Measurements from ENCODE around the gene NTN1. TPM values are rescaled to one million over a fixed set of nuclear protein-coding genes. Genes with fewer than 3 reads are reported as not detected.

NTN1 gene
- total RNA-seq, 4 donors from 2014 or later: 9.8 to 33.6 (median 17.6) TPM

DNA sequence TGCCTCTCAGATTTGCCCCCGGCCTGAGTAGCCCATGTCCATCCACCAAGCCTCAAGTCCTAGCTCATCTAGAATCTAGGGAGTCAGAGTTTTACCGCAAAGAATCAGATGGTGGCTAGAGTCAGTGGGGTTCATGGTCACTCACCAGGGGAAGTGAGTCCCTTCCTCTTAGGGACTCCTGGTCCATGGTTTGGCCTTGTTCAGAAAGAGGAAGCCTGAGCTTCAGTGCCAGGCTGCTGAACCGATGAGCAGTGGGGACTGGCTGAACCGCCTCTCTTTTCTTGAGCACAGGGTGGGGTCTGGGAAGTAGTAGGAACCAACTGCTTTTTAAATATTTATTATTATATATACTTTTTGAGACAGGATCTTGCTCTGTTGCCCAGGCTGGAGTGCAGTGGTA, 160.3 kb downstream of the NTN1 start:
- H3K4me1 ChIP-seq: peaks cover 27 to 100% (median 49%) of the 10 kb centered on the region in 3 donors
- H3K27ac ChIP-seq: peak overlapping the region in 1 of 4 donors; percentile 81
- 66 to 83% methylated on average over 3 to 4 of the region's 4 CpGs for WGBS, 2 donors
- H3K27me3 ChIP-seq: no peaks in the 10 kb centered on the region
- no peaks in the 10 kb centered on the region for H3K9me3 ChIP-seq
- TF ChIP-seq POLR2A (IDR thresholded peaks at IDR 0.05): no peak
- TF ChIP-seq, protein P1, sequence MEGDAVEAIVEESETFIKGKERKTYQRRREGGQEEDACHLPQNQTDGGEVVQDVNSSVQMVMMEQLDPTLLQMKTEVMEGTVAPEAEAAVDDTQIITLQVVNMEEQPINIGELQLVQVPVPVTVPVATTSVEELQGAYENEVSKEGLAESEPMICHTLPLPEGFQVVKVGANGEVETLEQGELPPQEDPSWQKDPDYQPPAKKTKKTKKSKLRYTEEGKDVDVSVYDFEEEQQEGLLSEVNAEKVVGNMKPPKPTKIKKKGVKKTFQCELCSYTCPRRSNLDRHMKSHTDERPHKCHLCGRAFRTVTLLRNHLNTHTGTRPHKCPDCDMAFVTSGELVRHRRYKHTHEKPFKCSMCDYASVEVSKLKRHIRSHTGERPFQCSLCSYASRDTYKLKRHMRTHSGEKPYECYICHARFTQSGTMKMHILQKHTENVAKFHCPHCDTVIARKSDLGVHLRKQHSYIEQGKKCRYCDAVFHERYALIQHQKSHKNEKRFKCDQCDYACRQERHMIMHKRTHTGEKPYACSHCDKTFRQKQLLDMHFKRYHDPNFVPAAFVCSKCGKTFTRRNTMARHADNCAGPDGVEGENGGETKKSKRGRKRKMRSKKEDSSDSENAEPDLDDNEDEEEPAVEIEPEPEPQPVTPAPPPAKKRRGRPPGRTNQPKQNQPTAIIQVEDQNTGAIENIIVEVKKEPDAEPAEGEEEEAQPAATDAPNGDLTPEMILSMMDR (IDR thresholded peaks at IDR 0.05): no peak
- H3K36me3 ChIP-seq: peaks cover 0 to 13% (median 0%) of the 10 kb centered on the region in 3 donors
- H3K4me3 ChIP-seq: no peak overlapping the region
- intact Hi-C loops (cut with DNase I): no loop called here
- DNase-seq: no peak

DNA sequence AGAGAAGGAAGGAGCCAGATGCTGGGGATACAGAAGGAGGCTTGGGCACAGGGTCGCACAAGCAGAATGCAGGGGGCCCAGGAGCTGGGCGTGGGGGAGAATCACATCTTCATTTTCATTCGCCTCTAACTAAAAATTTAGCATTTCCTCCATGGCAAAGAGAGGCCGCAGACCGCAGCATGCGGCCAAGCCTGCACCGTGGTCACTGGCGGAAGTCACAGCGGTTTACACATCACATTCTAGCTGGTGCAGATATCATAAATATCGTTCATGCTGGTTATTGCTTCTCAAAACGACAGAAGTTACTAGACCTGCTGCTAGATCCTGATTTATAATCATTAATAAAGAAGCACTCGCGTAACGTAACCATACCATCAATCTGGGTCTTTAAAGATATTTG, 162.0 kb downstream of the NTN1 start:
- 76 to 88% methylated on average over 14 of the region's 14 CpGs for WGBS, 2 donors

DNA sequence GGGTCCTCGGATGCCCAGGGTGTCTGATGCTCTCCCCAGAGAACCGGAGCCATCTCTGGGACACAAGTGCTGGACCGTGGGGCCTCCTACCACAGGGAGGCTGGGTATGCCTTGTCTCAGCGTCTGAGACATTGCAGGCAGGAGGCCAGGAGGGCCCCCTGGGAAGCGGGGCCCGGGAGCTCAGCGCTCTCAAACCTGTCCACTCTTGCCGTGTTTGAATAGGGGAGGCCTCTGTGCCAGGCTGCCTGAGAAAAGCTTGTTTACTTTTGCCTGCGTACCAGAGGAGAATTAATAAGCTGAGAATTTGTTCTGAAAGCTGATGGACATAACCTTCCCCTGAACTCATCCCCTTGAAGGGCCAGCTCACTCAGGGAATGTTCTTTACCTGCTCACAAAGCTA, 163.8 kb downstream of the NTN1 start:
- no peaks in the 10 kb centered on the region for H3K9me3 ChIP-seq
- H3K36me3 ChIP-seq: peaks cover 0 to 11% (median 0%) of the 10 kb centered on the region in 3 donors
- H3K27me3 ChIP-seq: no peaks in the 10 kb centered on the region
- TF ChIP-seq POLR2A (IDR thresholded peaks at IDR 0.05): no peak
- TF ChIP-seq, protein P1 (IDR thresholded peaks at IDR 0.05): no peak
- WGBS, 2 donors: 28 to 41% methylated on average over 2 to 3 of the region's 9 CpGs
- no peak for DNase-seq
- H3K4me1 ChIP-seq: peaks cover 20 to 73% (median 35%) of the 10 kb centered on the region in 3 donors
- intact Hi-C loops (cut with DNase I): no loop called here
- H3K4me3 ChIP-seq: no peak overlapping the region
- peak overlapping the region; percentile 69 to 81 (median 76) for H3K27ac ChIP-seq

More for the DNA sequence above, 162.0 kb downstream of the NTN1 start:
- Histone ChIP-seq H3K36me3 (peaks cover 0 to 13% (median 0%) of the 10 kb centered on the region in 3 donors), H3K27ac (peak overlapping the region in 1 of 4 donors; percentile 81), H3K27me3 (no peaks in the 10 kb centered on the region), H3K4me3 (no peak overlapping the region), H3K9me3 (no peaks in the 10 kb centered on the region), H3K4me1 (peaks cover 23 to 91% (median 45%) of the 10 kb centered on the region in 3 donors)
- intact Hi-C loops (cut with DNase I): no loop called here
- DNase-seq: no peak
- TF ChIP-seq, protein P1 (IDR thresholded peaks at IDR 0.05): no peak
- TF ChIP-seq POLR2A (IDR thresholded peaks at IDR 0.05): no peak

DNA sequence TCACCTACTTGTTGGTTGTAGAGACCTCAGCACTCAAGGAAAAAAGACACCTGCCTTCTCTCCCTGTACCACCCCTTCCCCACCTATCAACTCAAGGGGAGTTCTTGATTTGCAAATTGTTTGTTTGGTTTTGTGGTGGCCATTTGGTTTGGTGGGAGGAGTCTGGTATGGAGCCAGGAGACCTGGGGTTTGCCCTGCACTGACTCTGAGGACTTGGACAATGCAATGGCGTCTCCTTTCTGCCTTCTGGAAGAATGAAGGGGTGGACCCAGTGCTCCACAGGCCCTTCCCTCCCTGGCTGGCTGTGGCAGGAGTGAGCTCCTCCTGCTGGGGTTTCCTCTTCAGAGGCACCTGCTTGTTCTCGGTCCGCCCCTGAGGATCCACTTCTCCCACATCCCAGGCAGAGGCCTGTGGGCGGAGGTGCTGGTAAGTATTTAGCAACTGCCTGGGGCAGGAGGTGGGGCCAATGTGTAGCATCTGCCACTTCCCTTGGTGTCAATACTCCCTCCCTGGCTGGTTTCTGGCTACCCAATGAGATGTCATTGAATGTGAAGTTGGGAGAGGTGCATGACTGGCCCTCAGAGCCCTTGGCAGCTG, 164.5 kb downstream of the NTN1 start:
- DNase-seq: no peak
- H3K4me1 ChIP-seq: peaks cover 17 to 71% (median 35%) of the 10 kb centered on the region in 3 donors
- 14% methylated on average over 1 of the region's 4 CpGs; no CpG with 5 or more reads in 1 of the 2 donors for WGBS, 2 donors
- intact Hi-C loops (cut with DNase I): no loop called here
- TF ChIP-seq, protein P1 (IDR thresholded peaks at IDR 0.05): peak in 1 of 6 experiments; percentile 11
- no peak for TF ChIP-seq POLR2A (IDR thresholded peaks at IDR 0.05)
- no peak overlapping the region for H3K4me3 ChIP-seq
- no peaks in the 10 kb centered on the region for H3K9me3 ChIP-seq
- H3K36me3 ChIP-seq: peaks cover 0 to 5% (median 0%) of the 10 kb centered on the region in 3 donors
- H3K27ac ChIP-seq: peak overlapping the region; percentile 69 to 81 (median 76)
- no peaks in the 10 kb centered on the region for H3K27me3 ChIP-seq

DNA sequence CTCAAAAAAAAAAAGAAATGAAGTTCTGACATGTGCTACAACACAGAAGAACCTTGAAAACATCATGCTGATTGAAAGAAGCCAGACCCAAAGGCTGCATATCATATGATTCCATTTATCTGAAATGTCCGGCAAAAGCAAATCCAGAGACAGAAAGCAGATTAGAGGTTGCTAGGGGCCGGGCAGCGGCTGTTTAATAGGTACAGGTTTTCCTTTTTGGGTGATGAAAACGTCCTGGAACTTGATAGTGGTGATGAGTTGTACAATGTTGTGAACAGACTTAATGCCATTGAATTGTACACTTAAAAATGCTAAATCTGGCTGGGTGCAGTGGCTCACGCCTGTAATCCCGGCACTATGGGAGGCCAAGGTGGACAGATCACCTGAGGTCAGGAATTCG, 166.5 kb downstream of the NTN1 start:
- Histone ChIP-seq H3K36me3 (no peaks in the 10 kb centered on the region), H3K4me3 (no peak overlapping the region), H3K4me1 (peaks cover 11 to 68% (median 35%) of the 10 kb centered on the region in 3 donors), H3K27ac (no peak overlapping the region), H3K27me3 (no peaks in the 10 kb centered on the region), H3K9me3 (no peaks in the 10 kb centered on the region)
- WGBS, 2 donors: 84 to 88% methylated on average over 6 to 7 of the region's 7 CpGs
- TF ChIP-seq POLR2A (IDR thresholded peaks at IDR 0.05): no peak
- TF ChIP-seq, protein P1 (IDR thresholded peaks at IDR 0.05): no peak
- intact Hi-C loops (cut with DNase I): no loop called here
- DNase-seq: no peak
